Vagina (tissue), 2 donors: ENCODE measurements around the gene THAP9.

ENCODE experiments used
- POLR2A ChIP-seq, 2 donors: fragments of 450-650 bp; IDR thresholded peaks; one replicate each; pipeline ENCODE4 v1.6.1; 2017; ENCODE audit warnings: antibody characterized with exemption in 2 of 2, mild to moderate bottlenecking in 2 of 2, moderate library complexity in 2 of 2
- POLR2AphosphoS5 ChIP-seq, 2 donors: sonication (generic); formaldehyde crosslinking; IDR thresholded peaks; one replicate each; pipeline ENCODE4 v1.9.0; 2017; ENCODE audit warnings: antibody characterized with exemption in 2 of 2, mild to moderate bottlenecking in 2 of 2, low read depth in 1 of 2; ENCODE audit not compliant: insufficient read depth in 1 of 2
- TF ChIP-seq, protein P1 (sequence below), 3 experiments: fragments of 450-650 bp in 2 of 3; fragments of 200-600 bp in 1 of 3; sonication (generic) in 1 of 3; IDR thresholded peaks; one replicate each; pipeline ENCODE4 v1.5.1; 2017 to 2019; ENCODE audit warnings: antibody characterized with exemption in 3 of 3, mild to moderate bottlenecking in 2 of 3, moderate library complexity in 2 of 3

GRCh38 chr4:82901183-82901718 lies 716 bp downstream of the THAP9 start:
- TF ChIP-seq POLR2A (IDR thresholded peaks at IDR 0.05) (no peak), POLR2AphosphoS5 (IDR thresholded peaks at IDR 0.05; ENCODE audit: insufficient read depth in 1 of 2, low read depth in 1 of 2) (no peak)
- TF ChIP-seq, protein P1, sequence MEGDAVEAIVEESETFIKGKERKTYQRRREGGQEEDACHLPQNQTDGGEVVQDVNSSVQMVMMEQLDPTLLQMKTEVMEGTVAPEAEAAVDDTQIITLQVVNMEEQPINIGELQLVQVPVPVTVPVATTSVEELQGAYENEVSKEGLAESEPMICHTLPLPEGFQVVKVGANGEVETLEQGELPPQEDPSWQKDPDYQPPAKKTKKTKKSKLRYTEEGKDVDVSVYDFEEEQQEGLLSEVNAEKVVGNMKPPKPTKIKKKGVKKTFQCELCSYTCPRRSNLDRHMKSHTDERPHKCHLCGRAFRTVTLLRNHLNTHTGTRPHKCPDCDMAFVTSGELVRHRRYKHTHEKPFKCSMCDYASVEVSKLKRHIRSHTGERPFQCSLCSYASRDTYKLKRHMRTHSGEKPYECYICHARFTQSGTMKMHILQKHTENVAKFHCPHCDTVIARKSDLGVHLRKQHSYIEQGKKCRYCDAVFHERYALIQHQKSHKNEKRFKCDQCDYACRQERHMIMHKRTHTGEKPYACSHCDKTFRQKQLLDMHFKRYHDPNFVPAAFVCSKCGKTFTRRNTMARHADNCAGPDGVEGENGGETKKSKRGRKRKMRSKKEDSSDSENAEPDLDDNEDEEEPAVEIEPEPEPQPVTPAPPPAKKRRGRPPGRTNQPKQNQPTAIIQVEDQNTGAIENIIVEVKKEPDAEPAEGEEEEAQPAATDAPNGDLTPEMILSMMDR (IDR thresholded peaks at IDR 0.05), result no peak
